ENCODE measurements around the gene SLCO4A1. TPM values are rescaled to one million over a fixed set of nuclear protein-coding genes. Genes with fewer than 3 reads are reported as not detected.
A peak's percentile ranks its signal among the peaks of the same experiment; 100 is the strongest.

Gene SLCO4A1
- total and polyA plus RNA-seq, 2 donors (not counting 1 experiment from before 2014, with no cell fraction given) = 0.50 TPM; not detected in 1

GRCh38 chr20:62640870-62641269 lies 1.4 kb upstream of the SLCO4A1 start:
- no peaks in the 10 kb centered on the region for H3K9me3 ChIP-seq (ENCODE audit: control insufficient read depth, insufficient read depth, low read depth, low read length)
- H3K79me2 ChIP-seq (ENCODE audit: control insufficient read depth, insufficient read depth, low read length) = no peaks in the 10 kb centered on the region
- no peak overlapping the region for H2AFZ ChIP-seq (ENCODE audit: low read length)
- no peak overlapping the region for H3K27ac ChIP-seq (ENCODE audit: insufficient read depth, low read length)
- H3K4me1 ChIP-seq (ENCODE audit: control insufficient read depth, extremely low read depth, insufficient read depth, low read length) = no peaks in the 10 kb centered on the region
- H3K27me3 ChIP-seq (ENCODE audit: control insufficient read depth, insufficient read depth, low read length) = peaks cover 4% of the 10 kb centered on the region
- no peak overlapping the region for H3K4me2 ChIP-seq (ENCODE audit: extremely low read depth, insufficient read depth, low read length)
- H4K20me1 ChIP-seq (ENCODE audit: control insufficient read depth, extremely low read depth, insufficient read depth, low read length) = peaks cover 2% of the 10 kb centered on the region
- no peak overlapping the region for H3K4me3 ChIP-seq (replicated peaks in 1 of 4; ENCODE audit: control extremely low read depth in 1 of 4, insufficient read depth in 1 of 4, low read depth in 3 of 4, low read length in 4 of 4)
- no peak for DNase-seq (ENCODE audit: low read depth in 2 of 2)
- no peaks in the 10 kb centered on the region for H3K36me3 ChIP-seq (ENCODE audit: control insufficient read depth, insufficient read depth, low read length)
- TF ChIP-seq EZH2 (IDR thresholded peaks at IDR 0.05; ENCODE audit: low read length, missing control alignments) = no peak
- TF ChIP-seq, protein P1, sequence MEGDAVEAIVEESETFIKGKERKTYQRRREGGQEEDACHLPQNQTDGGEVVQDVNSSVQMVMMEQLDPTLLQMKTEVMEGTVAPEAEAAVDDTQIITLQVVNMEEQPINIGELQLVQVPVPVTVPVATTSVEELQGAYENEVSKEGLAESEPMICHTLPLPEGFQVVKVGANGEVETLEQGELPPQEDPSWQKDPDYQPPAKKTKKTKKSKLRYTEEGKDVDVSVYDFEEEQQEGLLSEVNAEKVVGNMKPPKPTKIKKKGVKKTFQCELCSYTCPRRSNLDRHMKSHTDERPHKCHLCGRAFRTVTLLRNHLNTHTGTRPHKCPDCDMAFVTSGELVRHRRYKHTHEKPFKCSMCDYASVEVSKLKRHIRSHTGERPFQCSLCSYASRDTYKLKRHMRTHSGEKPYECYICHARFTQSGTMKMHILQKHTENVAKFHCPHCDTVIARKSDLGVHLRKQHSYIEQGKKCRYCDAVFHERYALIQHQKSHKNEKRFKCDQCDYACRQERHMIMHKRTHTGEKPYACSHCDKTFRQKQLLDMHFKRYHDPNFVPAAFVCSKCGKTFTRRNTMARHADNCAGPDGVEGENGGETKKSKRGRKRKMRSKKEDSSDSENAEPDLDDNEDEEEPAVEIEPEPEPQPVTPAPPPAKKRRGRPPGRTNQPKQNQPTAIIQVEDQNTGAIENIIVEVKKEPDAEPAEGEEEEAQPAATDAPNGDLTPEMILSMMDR (conservative IDR thresholded peaks at IDR 0.05 in 1 of 2, IDR thresholded peaks at IDR 0.05 in 1 of 2; ENCODE audit: low read depth in 1 of 2, low read length in 2 of 2) = no peak
- no peak overlapping the region for H3K9ac ChIP-seq (ENCODE audit: insufficient read depth, low read length)

DNA sequence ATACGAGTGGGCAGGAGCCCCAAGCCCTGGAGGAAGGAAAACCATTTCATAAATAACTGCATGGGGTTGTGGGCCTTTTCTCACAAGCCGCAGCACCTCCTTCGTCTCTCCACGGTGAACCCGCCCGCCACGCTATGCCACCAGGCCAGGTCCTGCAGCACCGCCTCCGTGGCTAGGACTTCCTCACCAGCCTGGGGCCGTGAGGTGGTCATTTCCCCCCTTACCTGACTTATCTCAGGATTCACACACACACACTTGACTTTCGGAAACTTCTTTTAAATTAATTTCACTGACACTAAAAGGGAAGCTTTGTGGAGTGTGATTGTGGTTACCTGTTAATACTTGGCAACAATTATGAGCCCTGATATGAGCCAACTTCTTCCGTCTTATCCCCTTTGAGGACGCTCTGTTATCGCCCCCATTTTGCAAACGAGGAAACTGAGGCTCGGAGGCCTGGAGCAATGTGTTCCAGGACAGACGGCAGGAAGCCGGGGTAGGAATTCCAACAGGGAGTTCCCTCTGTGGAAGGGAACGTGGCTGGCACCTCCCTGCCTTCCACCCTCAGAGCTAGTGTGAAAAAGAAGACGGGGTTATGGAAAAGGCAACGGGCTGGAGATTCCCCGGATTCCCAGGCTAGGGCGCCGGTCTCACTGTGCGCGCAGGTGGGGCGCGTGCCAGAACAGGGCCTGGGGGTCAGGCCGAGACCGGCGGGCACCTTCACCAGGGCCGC lies 817 bp upstream of the SLCO4A1 start:
- DNase-seq (ENCODE audit: low read depth in 2 of 2) = no peak
- no peak for TF ChIP-seq EZH2 (IDR thresholded peaks at IDR 0.05; ENCODE audit: low read length, missing control alignments)
- TF ChIP-seq, protein P1 (conservative IDR thresholded peaks at IDR 0.05 in 1 of 2, IDR thresholded peaks at IDR 0.05 in 1 of 2; ENCODE audit: low read depth in 1 of 2, low read length in 2 of 2) = no peak
- Histone ChIP-seq H3K9ac (ENCODE audit: insufficient read depth, low read length) (no peak overlapping the region), H3K9me3 (ENCODE audit: control insufficient read depth, insufficient read depth, low read depth, low read length) (no peaks in the 10 kb centered on the region), H3K27ac (ENCODE audit: insufficient read depth, low read length) (no peak overlapping the region), H4K20me1 (ENCODE audit: control insufficient read depth, extremely low read depth, insufficient read depth, low read length) (peaks cover 2% of the 10 kb centered on the region), H3K4me2 (ENCODE audit: extremely low read depth, insufficient read depth, low read length) (peak overlapping the region; percentile 80), H3K4me3 (replicated peaks in 1 of 4; ENCODE audit: control extremely low read depth in 1 of 4, insufficient read depth in 1 of 4, low read depth in 3 of 4, low read length in 4 of 4) (peak overlapping the region in 3 of 4 experiments; percentile 38 to 47 (median 42)), H2AFZ (ENCODE audit: low read length) (no peak overlapping the region), H3K27me3 (ENCODE audit: control insufficient read depth, insufficient read depth, low read length) (peaks cover 4% of the 10 kb centered on the region), H3K36me3 (ENCODE audit: control insufficient read depth, insufficient read depth, low read length) (no peaks in the 10 kb centered on the region), H3K4me1 (ENCODE audit: control insufficient read depth, extremely low read depth, insufficient read depth, low read length) (no peaks in the 10 kb centered on the region), H3K79me2 (ENCODE audit: control insufficient read depth, insufficient read depth, low read length) (no peaks in the 10 kb centered on the region)

DNA sequence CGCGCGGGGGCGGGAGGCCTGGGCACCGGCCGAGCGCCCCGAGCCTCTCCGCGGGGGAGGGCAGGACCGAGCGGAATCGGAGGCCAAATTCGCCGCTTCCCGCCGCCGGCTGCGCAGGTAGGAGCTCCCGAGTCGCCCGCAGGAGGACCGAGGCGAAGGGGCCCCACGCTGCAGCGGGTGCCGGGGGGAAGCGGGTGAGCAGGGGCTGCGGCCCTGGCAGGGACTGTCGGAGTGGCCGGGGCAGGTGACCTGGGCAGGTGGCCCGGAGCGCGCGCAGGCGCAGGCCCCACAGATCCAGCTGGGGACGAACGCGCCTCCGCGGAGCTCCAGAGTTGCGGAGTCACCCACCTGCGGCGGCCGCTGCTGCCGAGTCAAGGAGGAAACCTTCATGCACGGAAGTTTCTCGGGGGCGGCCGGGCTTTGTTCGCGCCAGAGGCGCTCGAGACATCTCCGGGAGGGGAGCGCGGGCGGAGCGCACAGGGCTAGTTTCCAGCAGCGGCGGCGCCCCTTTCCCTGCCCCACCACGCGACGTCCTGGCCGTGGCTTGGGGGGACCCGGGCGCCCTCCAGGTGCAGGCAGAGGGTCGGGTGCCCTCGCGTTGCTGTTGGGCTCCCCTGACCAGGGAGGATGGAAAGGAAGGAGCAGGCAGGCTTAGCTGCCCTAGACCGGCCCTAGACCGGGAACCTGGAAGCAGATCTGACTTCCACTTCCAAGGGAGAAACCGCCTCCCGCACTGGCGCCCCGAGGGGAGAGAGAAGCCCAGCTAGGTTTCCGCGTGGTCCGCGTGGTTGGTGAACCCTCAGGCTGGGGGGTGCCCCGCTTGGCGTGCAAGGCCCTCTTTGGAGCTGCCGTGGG lies 590 bp downstream of the SLCO4A1 start:
- peaks cover 4% of the 10 kb centered on the region for H3K27me3 ChIP-seq (ENCODE audit: control insufficient read depth, insufficient read depth, low read length)

More for the DNA sequence above, 590 bp downstream of the SLCO4A1 start:
- Histone ChIP-seq H4K20me1 (ENCODE audit: control insufficient read depth, extremely low read depth, insufficient read depth, low read length) (peaks cover 2% of the 10 kb centered on the region), H3K9ac (ENCODE audit: insufficient read depth, low read length) (no peak overlapping the region), H3K36me3 (ENCODE audit: control insufficient read depth, insufficient read depth, low read length) (no peaks in the 10 kb centered on the region), H3K4me1 (ENCODE audit: control insufficient read depth, extremely low read depth, insufficient read depth, low read length) (no peaks in the 10 kb centered on the region), H3K4me3 (replicated peaks in 1 of 4; ENCODE audit: control extremely low read depth in 1 of 4, insufficient read depth in 1 of 4, low read depth in 3 of 4, low read length in 4 of 4) (peak overlapping the region in 3 of 4 experiments; percentile 43 to 47 (median 47)), H3K4me2 (ENCODE audit: extremely low read depth, insufficient read depth, low read length) (peak overlapping the region; percentile 89), H3K27ac (ENCODE audit: insufficient read depth, low read length) (no peak overlapping the region), H3K79me2 (ENCODE audit: control insufficient read depth, insufficient read depth, low read length) (no peaks in the 10 kb centered on the region), H3K9me3 (ENCODE audit: control insufficient read depth, insufficient read depth, low read depth, low read length) (no peaks in the 10 kb centered on the region), H2AFZ (ENCODE audit: low read length) (no peak overlapping the region)
- TF ChIP-seq, protein P1 (conservative IDR thresholded peaks at IDR 0.05 in 1 of 2, IDR thresholded peaks at IDR 0.05 in 1 of 2; ENCODE audit: low read depth in 1 of 2, low read length in 2 of 2) = no peak
- TF ChIP-seq EZH2 (IDR thresholded peaks at IDR 0.05; ENCODE audit: low read length, missing control alignments) = no peak
- peak; percentile 8 to 28 for DNase-seq (ENCODE audit: low read depth in 2 of 2)

All from fibroblast of lung (primary cell).